Tibial artery (tissue), 4 donors: Measurements from ENCODE around the gene CDC42EP4.
A peak's percentile ranks its signal among the peaks of the same experiment; 100 is the strongest.
"Not testable (repeated sequence)": the region's sequence is repeated elsewhere in the genome, so short reads cannot be mapped to it uniquely, and the experiment has no call there.

Source experiments
- DNase-seq, 2 donors: peaks; one replicate each; pipeline ENCODE4 v3.0.0-alpha.2; 2019
- H3K27ac ChIP-seq, 2 donors: fragments of 200-600 bp; sonication (generic) in 1 of 2; 1 replicate in 1 of 2; 2 replicates in 1 of 2; pipeline ENCODE4 v1.5.1; 2018 to 2019; ENCODE audit warnings: mild to moderate bottlenecking in 1 of 2
- H3K27me3 ChIP-seq, 2 donors: fragments of 200-600 bp; sonication (generic) in 1 of 2; one replicate each; pipeline versions ENCODE4 v1.5.1 to v1.6.0; 2016 to 2019
- H3K36me3 ChIP-seq, 3 donors: fragments of 200-600 bp; sonication (generic) in 2 of 3; one replicate each; pipeline ENCODE4 v1.5.1; 2016 to 2019; ENCODE audit warnings: mild to moderate bottlenecking in 2 of 3
- H3K4me1 ChIP-seq, 4 donors: fragments of 200-600 bp; sonication (generic) in 2 of 4; 1 replicate in 3 of 4; 2 replicates in 1 of 4; pipeline ENCODE4 v1.5.1; 2016 to 2019
- H3K4me3 ChIP-seq, 2 donors: fragments of 200-600 bp; sonication (generic) in 1 of 2; 1 replicate in 1 of 2; 2 replicates in 1 of 2; pipeline ENCODE4 v1.5.1; 2018 to 2019; ENCODE audit warnings: mild to moderate bottlenecking in 2 of 2
- H3K9me3 ChIP-seq, 3 donors: fragments of 200-600 bp; sonication (generic) in 1 of 3; one replicate each; pipeline ENCODE4 v1.5.1; 2016 to 2019
- CTCF ChIP-seq, 2 experiments: fragments of 200-600 bp in 1 of 2; fragments of 450-650 bp in 1 of 2; IDR thresholded peaks; one replicate each; pipeline ENCODE4 v1.5.1; 2017 to 2019; ENCODE audit warnings: antibody characterized with exemption in 2 of 2, mild to moderate bottlenecking in 1 of 2, moderate library complexity in 1 of 2
- intact Hi-C: fragments of 100-400 bp; cut with DNase I; formaldehyde crosslinking; loops from one replicate; pipeline ENCODE4 v1.15.0; 2023; ENCODE audit warnings: low total_unique reads

CDC42EP4 gene

GRCh38 chr17:73309727-73310596, 1.8 kb downstream of the CDC42EP4 start:
- H3K36me3 ChIP-seq, result no peaks in the 10 kb centered on the region
- peaks cover 0 to 60% (median 54%) of the 10 kb centered on the region in 4 donors for H3K4me1 ChIP-seq
- intact Hi-C loops, result loop anchor here (2.0 to 10.0 kb wide), 3 partner anchors 17 to 215 kb away; partner anchors contain the start of gene SLC39A11
- peak overlapping the region; percentile 76 to 94 for H3K4me3 ChIP-seq
- no peaks in the 10 kb centered on the region for H3K27me3 ChIP-seq
- no peaks in the 10 kb centered on the region for H3K9me3 ChIP-seq
- no peak for DNase-seq
- H3K27ac ChIP-seq, result peak overlapping the region; percentile 97 to 98
- no peak for TF ChIP-seq CTCF (IDR thresholded peaks at IDR 0.05)

GRCh38 chr17:73308959-73309358, 2.8 kb downstream of the CDC42EP4 start:
- DNase-seq, H3K36me3 ChIP-seq, H3K27me3 ChIP-seq, H3K9me3 ChIP-seq: not testable (repeated sequence)
- Histone ChIP-seq H3K27ac (peak overlapping the region; percentile 97 to 98), H3K4me3 (peak overlapping the region; percentile 76 to 94), H3K4me1 (peaks cover 0 to 70% (median 63%) of the 10 kb centered on the region in 4 donors)
- intact Hi-C loops, result loop anchor here (10.0 kb wide), 1 partner anchor 214 kb away; the partner anchor contains the start of gene SLC39A11

DNA sequence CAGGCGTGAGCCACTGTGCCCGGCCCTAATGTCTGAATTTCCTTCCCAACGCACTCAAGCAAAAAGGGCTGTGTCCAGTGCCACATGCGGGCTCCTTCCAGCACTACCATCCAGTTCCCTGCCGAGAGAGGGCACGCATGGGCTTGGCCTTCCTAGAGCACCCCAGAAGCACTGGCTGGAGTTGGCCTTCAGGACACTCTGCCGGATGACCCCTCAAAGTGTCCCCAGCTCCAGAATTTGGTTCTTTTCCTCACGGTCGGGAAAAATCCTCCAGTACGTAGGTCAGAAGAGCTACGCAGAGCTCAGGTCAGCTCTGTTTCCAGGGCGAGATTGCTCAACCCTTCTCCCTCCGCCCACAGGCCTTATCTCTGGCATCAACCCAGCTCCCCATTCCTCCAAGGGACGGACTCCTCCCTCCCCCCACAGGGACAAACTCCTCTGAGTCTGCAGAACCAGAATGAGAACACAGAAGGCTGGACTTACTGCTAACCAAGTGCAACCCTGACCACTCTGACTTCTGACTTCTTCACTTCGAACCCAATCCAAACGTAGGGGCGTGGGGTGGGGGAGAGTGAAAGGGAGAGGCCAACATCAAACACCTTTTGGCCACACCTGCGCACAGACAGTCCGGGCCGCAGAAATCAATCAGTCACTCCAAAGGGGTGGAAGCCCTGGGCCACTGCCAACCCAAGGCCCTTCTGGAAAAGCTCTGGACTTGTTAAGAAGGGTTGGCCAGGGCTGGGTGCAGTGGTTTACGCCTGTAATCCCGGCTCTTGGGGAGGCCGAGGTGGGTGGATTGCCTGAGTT, 3.6 kb downstream of the CDC42EP4 start:
- peak; percentile 80 to 95 for DNase-seq
- H3K36me3 ChIP-seq, result no peaks in the 10 kb centered on the region
- H3K9me3 ChIP-seq, result no peaks in the 10 kb centered on the region
- no peak for TF ChIP-seq CTCF (IDR thresholded peaks at IDR 0.05)
- peak overlapping the region; percentile 97 to 98 for H3K27ac ChIP-seq
- peak overlapping the region; percentile 76 to 94 for H3K4me3 ChIP-seq
- H3K27me3 ChIP-seq, result no peaks in the 10 kb centered on the region
- intact Hi-C loops, result loop anchor here (10.0 kb wide), 1 partner anchor 213 kb away; the partner anchor contains the start of gene SLC39A11
- peaks cover 0 to 77% (median 69%) of the 10 kb centered on the region in 4 donors for H3K4me1 ChIP-seq

DNA sequence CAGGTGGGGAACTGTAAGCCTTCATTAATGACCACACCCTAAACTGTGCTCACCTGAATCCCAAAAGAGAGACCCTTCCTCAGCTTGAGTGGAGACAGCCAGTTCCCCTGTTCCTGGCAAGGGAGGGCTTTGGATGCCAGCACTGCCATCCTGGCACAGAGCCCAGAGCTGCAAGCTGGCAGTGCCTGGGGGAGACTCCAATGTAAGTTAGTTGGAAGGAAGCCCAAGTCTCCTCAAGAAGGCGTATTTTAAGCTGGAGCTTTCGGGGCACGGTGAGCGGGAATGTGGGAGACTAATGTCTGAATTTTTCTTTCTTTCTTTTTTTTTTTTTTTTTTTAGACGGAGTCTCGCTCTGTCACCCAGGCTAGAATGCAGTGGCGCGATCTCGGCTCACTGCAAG, 4.7 kb downstream of the CDC42EP4 start:
- H3K4me1 ChIP-seq, result peaks cover 0 to 75% (median 66%) of the 10 kb centered on the region in 4 donors
- peak overlapping the region; percentile 97 to 98 for H3K27ac ChIP-seq
- H3K4me3 ChIP-seq, result no peak overlapping the region
- H3K9me3 ChIP-seq, result no peaks in the 10 kb centered on the region
- peak in 1 of 2 donors; percentile 79 for DNase-seq
- intact Hi-C loops, result loop anchor here (10.0 kb wide), 1 partner anchor 212 kb away; the partner anchor contains the start of gene SLC39A11
- TF ChIP-seq CTCF (IDR thresholded peaks at IDR 0.05), result no peak
- no peaks in the 10 kb centered on the region for H3K36me3 ChIP-seq
- no peaks in the 10 kb centered on the region for H3K27me3 ChIP-seq

DNA sequence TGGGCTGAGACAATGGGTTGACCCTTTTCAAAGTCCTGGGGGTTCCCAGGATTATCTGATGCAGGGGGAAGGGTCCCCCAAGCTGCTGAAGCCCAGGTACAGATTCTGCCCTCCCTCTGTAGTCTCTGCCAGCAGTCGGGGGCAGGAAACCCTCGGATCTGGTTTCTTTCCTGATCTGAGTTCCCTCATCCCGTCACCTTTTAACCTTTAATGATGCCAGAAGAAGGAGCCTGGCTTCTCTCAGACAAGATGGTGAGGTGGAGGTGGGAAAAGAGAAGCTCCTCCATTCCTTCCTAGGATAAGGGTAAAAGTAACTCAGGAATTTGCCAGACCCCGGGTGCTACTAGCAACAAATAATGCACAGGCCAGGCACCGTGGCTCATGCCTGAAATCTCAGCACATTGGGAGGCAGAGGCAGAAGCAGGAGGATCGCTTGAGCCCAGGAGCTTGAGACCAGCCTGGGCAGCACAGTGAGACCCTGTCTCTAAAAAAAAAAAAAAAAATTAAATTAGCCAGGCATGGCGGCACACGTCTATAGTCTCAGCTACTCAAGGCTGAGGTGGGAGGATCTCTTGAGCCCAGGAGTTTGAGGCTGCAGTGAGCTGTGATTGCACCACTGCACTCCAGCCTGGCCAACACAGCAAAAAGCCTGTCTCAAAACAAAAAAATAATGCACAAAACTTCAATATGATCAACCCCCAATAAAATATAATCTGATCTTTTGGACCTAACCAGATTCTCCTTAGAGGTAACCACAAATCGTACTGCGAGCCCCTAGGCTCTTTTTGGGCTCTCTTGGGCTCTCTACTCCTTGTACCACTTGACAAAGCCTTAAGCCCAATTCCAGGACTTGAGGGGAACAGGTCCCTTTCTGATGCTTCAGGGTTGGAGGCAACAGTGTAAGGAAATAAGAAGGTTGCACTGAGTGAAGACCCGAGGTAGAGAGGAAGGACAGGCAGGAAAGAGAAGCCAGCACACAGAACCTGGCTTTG, 5.7 kb downstream of the CDC42EP4 start:
- no peak for DNase-seq
- Histone ChIP-seq H3K27me3 (no peaks in the 10 kb centered on the region), H3K27ac (peak overlapping the region; percentile 97 to 98), H3K9me3 (no peaks in the 10 kb centered on the region), H3K4me3 (peak overlapping the region; percentile 36 to 53), H3K36me3 (no peaks in the 10 kb centered on the region), H3K4me1 (peaks cover 0 to 85% (median 67%) of the 10 kb centered on the region in 4 donors)
- TF ChIP-seq CTCF (IDR thresholded peaks at IDR 0.05), result no peak
- intact Hi-C loops, result loop anchor here (10.0 kb wide), 1 partner anchor 211 kb away; the partner anchor contains the start of gene SLC39A11
